Activated naive CD4-positive, alpha-beta T cell treated with anti-CD3 and anti-CD28 coated beads, Interleukin-2, amount 50 U/mL, for 72 hours (primary cell): Measurements from ENCODE around the gene BCAP29. TPM values are rescaled to one million over a fixed set of nuclear protein-coding genes. Genes with fewer than 3 reads are reported as not detected.
A peak's percentile ranks its signal among the peaks of the same experiment; 100 is the strongest.

Experiments used
- ATAC-seq, 2 donors: fragments of 150-1000 bp; cut with Tn5 transposase; 2 replicates each; pipeline ENCODE4 v1.10.0; 2021; ENCODE audit warnings: mild to moderate bottlenecking in 2 of 2, moderate library complexity in 2 of 2
- DNase-seq, 2 donors: peaks; one replicate each; pipeline ENCODE4 v3.0.0; 2021 to 2022; ENCODE audit warnings: low spot score in 2 of 2
- H3K27ac Mint-ChIP-seq, 2 donors: one replicate each; pipeline ENCODE4 v1.8.0; 2022; ENCODE audit warnings: mild to moderate bottlenecking in 2 of 2, mixed read lengths in 2 of 2
- H3K36me3 Mint-ChIP-seq, 2 donors: one replicate each; pipeline ENCODE4 v1.8.0; 2022; ENCODE audit warnings: mixed read lengths in 2 of 2
- H3K9me3 Mint-ChIP-seq, 2 donors: one replicate each; pipeline ENCODE4 v1.8.0; 2022; ENCODE audit warnings: mixed read lengths in 2 of 2
- total RNA-seq, 2 donors: library from RNA; stranded (reverse); gene quantifications; one replicate each; pipeline ENCODE4 v1.2.3, GENCODE V29; 2022

Gene BCAP29
- total RNA-seq, 2 donors from 2014 or later: 19.5 to 23.3 TPM

GRCh38 chr7:107600816-107601215 is 20.8 kb downstream of the BCAP29 start:
- Mint-ChIP-seq H3K27ac (no peak overlapping the region), H3K36me3 (peaks cover 0 to 6% of the 10 kb centered on the region in 2 donors), H3K9me3 (no peaks in the 10 kb centered on the region)
- ATAC-seq (no peak), DNase-seq (no peak)

GRCh38 chr7:107605218-107605815 is 25.3 kb downstream of the BCAP29 start:
- DNase-seq (no peak), ATAC-seq (peak; percentile 46 to 98)
- peaks cover 0 to 6% of the 10 kb centered on the region in 2 donors for H3K36me3 Mint-ChIP-seq
- no peak overlapping the region for H3K27ac Mint-ChIP-seq
- no peaks in the 10 kb centered on the region for H3K9me3 Mint-ChIP-seq

GRCh38 chr7:107606303-107606702 is 26.3 kb downstream of the BCAP29 start:
- ATAC-seq: no peak
- H3K27ac Mint-ChIP-seq: no peak overlapping the region
- H3K36me3 Mint-ChIP-seq: peaks cover 0 to 6% of the 10 kb centered on the region in 2 donors
- no peak for DNase-seq
- H3K9me3 Mint-ChIP-seq: no peaks in the 10 kb centered on the region

GRCh38 chr7:107609811-107610261 is 29.8 kb downstream of the BCAP29 start:
- Mint-ChIP-seq H3K9me3 (no peaks in the 10 kb centered on the region), H3K27ac (no peak overlapping the region), H3K36me3 (peaks cover 0 to 4% of the 10 kb centered on the region in 2 donors)
- ATAC-seq (no peak), DNase-seq (no peak)

GRCh38 chr7:107610323-107610722 is 30.3 kb downstream of the BCAP29 start:
- Mint-ChIP-seq H3K36me3 (peaks cover 0 to 4% of the 10 kb centered on the region in 2 donors), H3K27ac (no peak overlapping the region), H3K9me3 (no peaks in the 10 kb centered on the region)
- ATAC-seq (no peak), DNase-seq (no peak)

- H3K36me3 Mint-ChIP-seq: peaks cover 0 to 12% of the 10 kb centered on the region in 2 donors
Measured at GRCh38 chr7:107613439-107613838, 33.4 kb downstream of the BCAP29 start.

GRCh38 chr7:107613948-107614347 is 33.9 kb downstream of the BCAP29 start:
- no peak for ATAC-seq
- no peaks in the 10 kb centered on the region for H3K9me3 Mint-ChIP-seq
- H3K27ac Mint-ChIP-seq: no peak overlapping the region
- DNase-seq: no peak
- H3K36me3 Mint-ChIP-seq: peaks cover 0 to 12% of the 10 kb centered on the region in 2 donors

More at GRCh38 chr7:107613439-107613838, 33.4 kb downstream of the BCAP29 start:
- no peak for DNase-seq
- Mint-ChIP-seq H3K27ac (no peak overlapping the region), H3K9me3 (no peaks in the 10 kb centered on the region)
- ATAC-seq: no peak

GRCh38 chr7:107614425-107614824 is 34.4 kb downstream of the BCAP29 start:
- Mint-ChIP-seq H3K9me3 (no peaks in the 10 kb centered on the region), H3K27ac (no peak overlapping the region), H3K36me3 (peaks cover 0 to 12% of the 10 kb centered on the region in 2 donors)
- DNase-seq (no peak), ATAC-seq (no peak)

- peak overlapping the region in 1 of 2 donors; percentile 31 for H3K27ac Mint-ChIP-seq
- no peak for ATAC-seq
- peaks cover 0 to 12% of the 10 kb centered on the region in 2 donors for H3K36me3 Mint-ChIP-seq
- no peaks in the 10 kb centered on the region for H3K9me3 Mint-ChIP-seq
- no peak for DNase-seq
Measured at GRCh38 chr7:107615910-107616680, 36.0 kb downstream of the BCAP29 start.

- DNase-seq: no peak
- Mint-ChIP-seq H3K9me3 (peaks cover 0 to 6% of the 10 kb centered on the region in 2 donors), H3K27ac (no peak overlapping the region), H3K36me3 (no peaks in the 10 kb centered on the region)
- peak; percentile 79 to 82 for ATAC-seq
Measured at GRCh38 chr7:107622429-107622828, 42.4 kb downstream of the BCAP29 start.

GRCh38 chr7:107622894-107623293 is 42.8 kb downstream of the BCAP29 start:
- ATAC-seq: no peak
- Mint-ChIP-seq H3K36me3 (no peaks in the 10 kb centered on the region), H3K27ac (no peak overlapping the region), H3K9me3 (peaks cover 0 to 6% of the 10 kb centered on the region in 2 donors)
- DNase-seq: no peak

GRCh38 chr7:107627002-107627401 is 47.0 kb downstream of the BCAP29 start:
- Mint-ChIP-seq H3K27ac (no peak overlapping the region), H3K36me3 (no peaks in the 10 kb centered on the region), H3K9me3 (peaks cover 0 to 6% of the 10 kb centered on the region in 2 donors)
- DNase-seq: no peak
- ATAC-seq: no peak

- ATAC-seq (no peak), DNase-seq (no peak)
- H3K27ac Mint-ChIP-seq: peak overlapping the region in 1 of 2 donors; percentile 35
- peaks cover 0 to 6% of the 10 kb centered on the region in 2 donors for H3K9me3 Mint-ChIP-seq
- peaks cover 0 to 4% of the 10 kb centered on the region in 2 donors for H3K36me3 Mint-ChIP-seq
Measured at GRCh38 chr7:107628461-107629064, 48.5 kb downstream of the BCAP29 start.

GRCh38 chr7:107630342-107630741 is 50.3 kb downstream of the BCAP29 start:
- Mint-ChIP-seq H3K27ac (no peak overlapping the region), H3K36me3 (peaks cover 0 to 4% of the 10 kb centered on the region in 2 donors), H3K9me3 (peaks cover 0 to 6% of the 10 kb centered on the region in 2 donors)
- DNase-seq (no peak), ATAC-seq (no peak)

- no peak overlapping the region for H3K27ac Mint-ChIP-seq
- ATAC-seq: no peak
Measured at GRCh38 chr7:107631588-107632491, 51.8 kb downstream of the BCAP29 start.

GRCh38 chr7:107632492-107632865 is 52.4 kb downstream of the BCAP29 start:
- no peak for DNase-seq
- no peak for ATAC-seq
- no peak overlapping the region for H3K27ac Mint-ChIP-seq
- H3K36me3 Mint-ChIP-seq: peaks cover 0 to 4% of the 10 kb centered on the region in 2 donors
- no peaks in the 10 kb centered on the region for H3K9me3 Mint-ChIP-seq

More at GRCh38 chr7:107631588-107632491, 51.8 kb downstream of the BCAP29 start:
- peaks cover 0 to 5% of the 10 kb centered on the region in 2 donors for H3K9me3 Mint-ChIP-seq
- no peak for DNase-seq
- peaks cover 0 to 4% of the 10 kb centered on the region in 2 donors for H3K36me3 Mint-ChIP-seq
